ENCODE data around the gene SKOR1.

The SKOR1 gene

DNA sequence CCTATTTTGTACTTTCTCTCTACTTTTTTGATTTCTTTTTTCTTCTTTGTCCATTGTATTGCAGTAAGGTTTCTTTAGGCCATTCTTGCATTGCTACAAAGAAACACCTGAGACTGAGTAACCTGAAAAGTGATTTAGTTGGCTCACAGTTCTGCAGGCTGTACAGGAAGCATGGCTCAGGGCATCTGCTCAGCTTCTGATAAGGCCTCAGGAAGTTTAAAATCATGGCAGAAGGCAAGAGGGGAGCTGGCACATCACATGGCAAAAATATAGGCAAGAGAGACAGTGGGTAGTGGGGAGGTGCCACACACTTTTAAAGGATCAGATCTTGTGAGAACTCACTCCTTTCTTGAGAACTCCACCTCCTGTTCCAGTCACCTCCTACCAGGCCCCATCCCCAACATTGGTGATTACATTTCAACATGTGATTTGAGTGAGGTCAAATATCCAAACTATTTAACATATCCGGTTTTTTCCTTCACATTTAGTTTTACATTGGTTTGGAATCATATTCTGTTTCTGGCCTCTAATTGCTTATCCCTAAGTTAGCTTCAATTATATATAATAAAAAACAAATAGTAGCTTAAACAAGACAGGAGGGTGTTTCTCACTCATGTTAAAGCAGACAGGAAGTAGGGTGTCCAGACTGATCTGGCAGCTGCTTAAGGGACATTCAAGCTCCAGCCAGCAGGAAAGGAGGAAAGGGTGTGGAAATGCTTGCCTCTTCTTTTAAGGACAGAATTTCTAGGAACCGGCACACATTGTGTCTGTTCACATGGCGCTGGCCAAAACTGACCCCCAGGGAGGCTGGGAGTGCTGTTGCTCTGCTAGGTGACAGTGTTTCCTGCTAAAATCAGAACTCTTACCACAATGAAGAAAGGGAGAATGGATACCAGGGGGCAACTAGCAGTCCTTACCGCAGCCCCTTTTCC, 28.8 kb upstream of the SKOR1 start:
- DNase-seq, result no peak

DNA sequence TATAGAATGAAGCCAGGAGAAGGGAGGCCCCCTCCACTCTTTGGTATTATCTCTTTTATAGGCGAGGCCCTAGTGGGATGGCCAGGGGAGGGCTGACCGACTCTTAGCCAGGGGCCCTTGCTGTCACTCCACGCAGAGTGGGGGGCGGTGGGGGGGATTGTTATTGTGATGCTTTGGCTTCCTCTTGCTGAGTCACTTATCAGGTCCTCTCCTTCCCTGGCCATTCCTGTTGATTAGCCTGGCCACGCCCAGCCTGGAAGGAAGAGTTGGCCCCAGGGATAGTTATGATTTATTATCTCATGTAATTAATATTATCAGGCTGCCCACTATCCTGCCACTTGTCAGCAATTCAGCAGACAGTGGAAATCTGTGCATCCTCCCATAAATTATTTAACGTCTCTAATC, 25.5 kb upstream of the SKOR1 start:
- DNase-seq, result no peak

DNA sequence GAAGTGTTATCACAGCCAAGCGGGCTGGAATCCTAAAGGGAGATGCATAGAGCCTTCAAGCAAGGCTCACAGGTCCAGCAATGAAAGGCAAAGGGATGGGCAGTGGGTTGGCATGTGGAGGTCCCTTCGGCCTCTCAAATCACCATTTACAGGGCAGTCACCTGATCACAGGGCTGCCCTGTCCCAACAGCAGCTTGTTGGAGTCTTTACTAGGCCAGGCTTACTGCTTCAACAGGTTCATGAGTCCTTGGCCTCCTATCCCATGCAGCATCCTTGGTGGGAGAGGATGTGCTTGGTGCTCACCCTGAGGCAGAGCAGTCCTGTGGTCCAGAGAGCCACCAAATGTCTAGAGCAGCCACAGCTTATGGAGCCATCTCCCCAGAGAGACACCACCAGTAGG, 24.2 kb upstream of the SKOR1 start:
- DNase-seq, result no peak

DNA sequence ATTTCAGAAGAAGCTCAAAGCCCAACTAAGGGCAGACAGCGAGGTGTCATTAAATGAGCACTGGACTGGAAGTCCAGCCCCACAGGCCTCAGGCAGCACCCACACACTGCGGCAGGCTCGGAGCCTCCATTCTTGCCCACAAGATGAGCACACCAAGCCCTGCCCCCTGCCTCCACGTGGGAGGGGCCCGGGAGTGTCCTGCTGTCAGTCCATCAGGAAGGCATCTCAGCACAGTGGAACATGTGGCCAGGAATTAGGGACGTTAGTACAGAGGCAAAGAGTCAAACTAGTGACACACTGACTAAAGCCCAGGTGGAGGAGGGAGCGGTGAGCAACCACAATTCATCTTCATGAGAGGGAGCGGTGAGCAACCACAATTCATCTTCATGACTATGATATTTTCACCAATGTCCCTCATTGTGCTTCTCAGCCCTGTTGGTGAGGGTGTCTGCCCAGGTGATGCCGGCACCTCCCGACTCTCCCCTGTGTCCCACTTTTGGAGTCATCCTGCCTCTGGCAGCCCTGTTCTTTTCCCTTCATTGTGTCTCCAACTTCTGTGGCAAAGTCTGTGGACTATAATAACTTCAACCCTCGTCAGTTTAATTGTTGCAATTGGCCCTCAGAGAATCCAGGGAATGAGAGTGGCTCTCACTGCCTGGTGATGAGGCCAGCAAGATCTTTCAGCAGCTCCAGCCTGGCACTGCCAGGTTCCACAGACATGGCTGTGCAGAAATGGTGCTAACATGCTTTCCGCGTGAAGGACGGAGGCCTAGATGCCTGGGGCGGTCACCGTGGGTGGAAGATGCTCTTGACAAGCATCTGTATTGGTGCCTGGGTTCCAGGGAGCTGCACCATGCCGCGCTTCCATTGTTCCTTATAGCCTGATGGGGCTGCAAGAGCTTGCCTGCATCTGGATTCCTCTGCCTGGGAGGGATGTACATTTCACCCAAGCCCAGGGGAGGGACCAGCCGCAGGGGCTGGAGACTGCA, 23.1 kb upstream of the SKOR1 start:
- no peak for DNase-seq

DNA sequence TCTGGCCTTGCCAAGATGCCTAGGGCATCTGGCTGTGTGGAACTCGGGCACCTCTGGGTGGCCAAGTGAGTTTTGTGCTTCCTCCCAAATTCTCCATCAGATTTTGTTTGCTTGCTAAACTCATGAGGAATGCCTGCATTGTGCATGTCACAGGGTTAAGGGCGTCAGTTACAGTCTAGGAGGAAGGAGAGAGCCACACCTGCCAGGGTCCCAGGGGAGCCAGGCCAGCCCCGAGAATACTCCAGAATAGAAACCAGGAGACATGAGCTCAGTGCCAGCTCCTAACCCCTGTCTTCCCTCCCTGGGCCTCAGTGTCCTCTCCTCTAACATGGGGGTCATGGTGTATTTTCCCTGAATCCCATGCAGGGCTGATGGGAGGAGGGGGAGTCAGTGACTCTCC, 22.0 kb upstream of the SKOR1 start:
- DNase-seq, result no peak

DNA sequence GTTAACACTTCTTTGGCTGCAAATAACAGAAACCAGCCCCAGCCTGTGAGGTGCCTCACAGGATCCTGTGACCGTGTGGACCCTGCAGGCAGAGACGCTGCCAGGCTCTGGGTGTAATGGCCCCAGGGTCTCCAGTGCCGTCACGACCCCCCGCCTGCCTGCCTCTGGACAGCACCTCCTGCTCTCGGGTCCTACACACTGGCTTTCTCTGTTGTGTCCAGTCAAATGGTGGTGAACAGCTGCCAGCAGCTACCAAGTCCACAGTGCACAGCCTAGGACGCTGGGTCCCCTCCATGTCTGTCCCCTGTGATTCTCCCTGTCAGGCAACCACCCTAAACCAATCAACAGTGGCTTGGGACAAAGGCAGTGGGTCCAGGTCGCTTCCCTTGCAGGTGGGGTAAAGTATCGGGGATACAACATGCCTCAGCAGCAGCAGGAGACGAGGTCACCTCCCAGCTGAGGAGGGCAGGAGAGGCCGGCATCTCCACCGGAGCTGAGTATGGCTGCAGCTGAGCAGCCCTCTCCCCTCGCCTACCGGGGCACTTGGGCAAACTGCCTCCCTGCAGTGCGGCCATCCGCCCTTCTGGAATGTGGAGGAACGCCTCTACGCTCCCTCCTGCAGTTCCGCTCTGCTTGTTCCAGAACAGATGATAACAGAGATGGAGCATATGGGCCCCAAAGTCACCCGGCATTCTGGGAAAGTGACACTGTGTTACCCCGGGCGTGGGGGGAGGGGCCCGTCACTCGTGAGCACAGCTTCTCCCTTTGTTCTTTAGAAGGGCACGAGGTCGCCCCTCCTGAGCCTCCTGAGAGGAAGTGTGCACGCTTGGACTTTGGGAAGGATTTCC, 21.1 kb upstream of the SKOR1 start:
- peak in 5 of 51 donors; percentile 4 to 48 (median 20) for DNase-seq

DNA sequence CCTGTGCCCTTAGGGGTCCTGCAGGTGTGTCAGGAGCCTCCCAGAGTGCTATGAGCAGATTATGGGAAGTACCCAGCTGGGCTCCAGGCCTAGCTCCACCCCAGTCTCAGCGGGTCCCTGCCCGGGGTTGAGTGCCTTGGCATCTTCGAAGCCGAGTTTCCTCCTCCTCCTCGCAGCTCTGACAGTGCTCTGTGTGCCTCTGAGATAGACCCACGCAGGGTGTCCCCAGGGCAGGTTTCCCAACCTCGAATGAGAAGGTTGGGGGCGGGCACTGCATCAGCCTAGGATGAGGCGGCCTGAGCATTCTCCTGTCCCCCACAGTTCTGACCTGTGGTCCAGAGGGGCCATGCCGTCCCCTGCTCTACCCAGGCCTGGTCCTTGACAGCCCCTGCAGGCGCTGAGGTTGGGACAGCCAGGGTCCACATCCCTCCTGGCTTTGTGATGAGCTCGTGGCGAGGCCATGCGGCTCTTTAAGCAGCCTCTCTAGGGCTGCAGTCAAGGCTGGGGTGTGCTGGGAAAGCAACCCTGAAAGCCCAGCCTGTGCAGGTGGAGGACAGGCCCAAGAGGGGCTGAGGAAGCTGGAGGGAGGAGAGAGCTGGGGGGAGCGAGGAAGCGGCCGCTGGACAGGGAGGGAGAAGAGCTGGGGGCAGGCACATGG, 20.2 kb upstream of the SKOR1 start:
- no peak for DNase-seq

DNA sequence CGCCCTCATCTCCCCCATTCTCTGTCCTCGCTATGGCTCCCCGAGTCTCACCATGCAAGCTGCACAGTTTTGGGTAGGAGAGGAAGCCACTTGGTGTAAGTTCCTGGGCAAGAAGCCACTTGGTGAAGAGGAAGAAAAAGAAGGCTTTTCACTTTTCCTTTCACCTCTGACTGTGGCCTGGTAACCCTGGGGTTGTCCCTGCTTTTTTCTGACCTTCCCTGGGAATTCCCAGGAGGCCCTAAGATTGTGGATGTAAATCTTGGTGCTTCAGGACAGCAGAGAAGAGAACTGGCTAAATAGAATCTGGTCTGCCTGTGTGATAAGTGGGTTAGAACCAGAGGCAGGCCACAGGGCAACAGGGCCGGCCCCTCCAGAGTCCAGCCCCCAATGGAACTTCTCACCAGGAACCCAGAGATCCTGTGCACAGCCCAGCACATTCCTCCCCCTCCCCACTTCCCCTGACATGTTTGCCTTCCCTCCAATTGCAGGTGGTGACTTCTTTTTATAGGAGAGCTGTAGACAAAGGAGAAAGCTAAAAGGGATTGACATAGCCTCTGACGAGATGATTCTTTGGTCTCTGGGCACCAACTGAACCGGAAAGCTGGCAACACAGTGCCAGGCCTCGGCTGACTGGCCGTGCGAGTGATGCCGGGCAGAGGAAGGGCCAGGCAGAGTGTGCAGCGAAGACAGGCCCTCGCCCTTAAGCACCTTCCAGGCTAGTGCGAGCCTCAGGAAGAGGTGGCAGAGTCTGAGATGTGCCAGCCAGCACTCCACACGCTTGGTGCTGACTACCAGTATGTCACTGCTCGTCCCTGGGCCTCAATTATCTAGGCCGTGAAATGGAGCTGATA, 19.4 kb upstream of the SKOR1 start:
- no peak for DNase-seq

DNA sequence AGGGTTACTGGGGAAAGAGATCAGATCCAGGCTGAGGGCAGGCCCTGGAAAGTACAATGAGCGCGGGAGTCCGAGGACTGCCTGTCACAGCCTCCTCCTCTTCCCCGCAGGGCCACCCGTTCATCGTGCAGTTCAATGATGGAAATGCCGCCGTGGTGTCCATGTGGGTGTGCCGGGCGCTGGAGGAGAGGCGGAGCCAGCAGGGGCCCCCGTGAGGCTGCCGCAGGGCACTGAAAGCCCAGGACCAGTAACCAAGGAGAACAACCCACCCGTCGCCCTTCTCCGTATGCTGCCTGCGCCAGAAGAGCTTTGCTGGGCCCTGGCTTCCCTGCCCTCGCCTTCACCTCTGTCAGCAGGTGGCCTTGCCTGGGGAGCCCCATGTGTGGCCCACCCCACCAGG, 18.8 kb upstream of the SKOR1 start:
- no peak for DNase-seq

DNA sequence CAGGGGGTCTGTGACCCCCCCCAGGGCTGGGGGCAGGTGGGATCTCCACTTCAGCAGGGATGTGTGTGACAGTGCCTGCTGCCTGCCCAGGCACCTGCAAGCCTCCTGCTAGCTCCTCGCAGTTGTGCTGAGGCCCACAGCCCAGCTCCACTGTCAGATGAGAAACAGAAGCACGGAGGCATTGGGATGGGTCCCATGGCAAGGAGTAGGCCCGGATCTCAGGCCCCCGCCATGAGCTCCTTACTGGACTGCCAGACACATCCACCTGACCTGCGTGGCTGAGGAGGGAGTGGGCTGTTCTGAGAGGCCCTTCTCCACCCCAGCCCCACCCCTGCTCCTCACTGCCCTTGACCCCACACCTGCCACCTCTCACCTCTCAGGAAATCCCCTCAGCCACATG, 18.2 kb upstream of the SKOR1 start:
- DNase-seq, result no peak

DNA sequence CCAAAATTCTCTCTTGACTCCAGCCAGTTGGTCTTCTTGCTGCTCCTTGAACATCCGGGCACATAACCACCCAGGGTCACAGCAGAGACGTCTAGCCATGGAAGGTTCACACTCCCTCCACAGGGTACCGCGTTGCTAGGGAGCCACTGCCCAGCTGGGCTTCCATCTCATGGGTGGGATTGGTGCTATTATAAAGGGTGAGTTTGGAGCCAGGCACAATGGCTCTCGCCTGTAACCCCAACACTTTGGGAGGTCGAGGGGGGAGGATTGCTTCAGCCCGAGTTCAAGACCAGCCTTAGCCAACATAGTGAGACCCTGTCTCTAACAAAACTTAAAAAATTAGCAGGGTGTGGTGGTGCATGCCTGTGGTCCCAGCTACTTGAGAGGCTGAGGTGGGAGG, 17.5 kb upstream of the SKOR1 start:
- DNase-seq, result no peak

DNA sequence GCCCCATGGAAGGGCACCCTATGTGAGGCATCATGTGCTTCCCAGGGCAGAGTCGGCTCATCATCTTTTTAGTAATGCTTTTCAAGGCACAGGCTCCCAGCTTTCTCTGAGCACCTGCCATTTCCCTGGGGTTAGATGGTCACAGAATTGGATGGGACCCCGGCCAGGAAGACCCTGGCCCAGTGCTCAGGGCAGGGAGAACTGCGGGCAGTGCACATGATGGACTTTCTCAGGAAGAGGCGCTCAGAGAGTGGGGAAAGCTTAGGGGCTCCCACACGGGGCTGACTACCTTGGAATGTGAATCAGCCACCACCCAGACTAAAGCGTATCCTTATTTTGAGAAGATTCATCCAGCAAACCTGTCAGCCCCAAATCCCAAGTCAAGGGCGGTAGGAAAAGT, 16.5 kb upstream of the SKOR1 start:
- no peak for DNase-seq

DNA sequence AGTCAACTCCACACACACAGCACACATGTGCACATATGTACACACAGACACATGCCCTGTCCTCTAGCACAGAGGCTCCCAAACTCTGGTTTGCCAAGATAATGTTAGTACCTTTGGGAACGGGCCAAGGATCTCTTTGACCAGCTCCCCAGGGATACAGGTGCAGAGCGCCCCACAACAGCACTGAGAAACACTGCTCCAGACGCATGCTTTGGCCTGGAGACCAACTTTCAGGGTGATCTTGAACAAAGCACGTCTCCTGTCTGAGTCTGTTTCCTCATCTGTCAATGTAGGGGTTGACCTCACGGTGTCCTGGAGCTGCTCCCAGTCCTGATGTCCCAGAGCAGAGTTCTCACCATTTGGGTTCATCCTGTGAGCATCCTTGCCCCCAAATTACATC, 15.9 kb upstream of the SKOR1 start:
- DNase-seq, result no peak

DNA sequence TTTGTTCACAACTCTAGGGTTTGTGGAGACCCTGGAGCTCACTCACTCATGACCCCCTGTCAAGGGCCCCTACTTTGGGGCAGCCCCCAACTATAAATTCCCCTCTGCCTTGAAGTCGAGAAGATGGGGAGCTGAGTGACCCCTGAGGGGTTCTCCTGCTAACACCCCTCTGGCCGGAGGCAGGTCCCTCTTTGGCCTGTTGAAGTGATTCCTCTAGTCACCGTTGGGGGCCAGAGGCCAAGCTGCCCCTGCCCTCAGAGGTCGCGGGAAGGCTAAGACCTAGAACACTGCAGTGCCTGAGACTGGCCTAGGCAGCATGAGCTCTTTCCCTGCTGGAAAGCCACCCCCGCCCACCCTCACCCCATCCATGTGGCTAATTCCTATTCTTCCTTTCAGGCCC, 15.4 kb upstream of the SKOR1 start:
- DNase-seq, result no peak

DNA sequence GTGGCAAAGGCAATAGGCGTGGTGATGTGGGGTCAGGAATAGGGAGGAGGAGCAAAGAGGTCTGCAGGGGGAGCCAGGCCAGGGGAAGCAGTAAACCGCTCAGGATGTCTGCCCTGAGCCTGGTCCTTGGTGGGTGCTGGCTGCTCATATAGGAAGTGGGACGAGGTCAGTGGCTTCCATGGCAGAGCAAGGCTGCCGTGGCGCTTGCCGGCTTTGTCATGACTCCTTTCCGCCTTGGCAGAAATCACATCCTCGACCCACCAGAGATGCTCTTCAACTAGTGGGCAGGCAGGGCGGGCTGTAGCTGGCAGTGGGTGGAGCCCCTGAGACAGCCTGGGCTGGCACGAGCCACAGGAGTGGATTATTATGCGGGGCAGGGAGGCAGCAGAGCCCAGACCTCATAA, 13.1 kb upstream of the SKOR1 start:
- no peak for DNase-seq

DNA sequence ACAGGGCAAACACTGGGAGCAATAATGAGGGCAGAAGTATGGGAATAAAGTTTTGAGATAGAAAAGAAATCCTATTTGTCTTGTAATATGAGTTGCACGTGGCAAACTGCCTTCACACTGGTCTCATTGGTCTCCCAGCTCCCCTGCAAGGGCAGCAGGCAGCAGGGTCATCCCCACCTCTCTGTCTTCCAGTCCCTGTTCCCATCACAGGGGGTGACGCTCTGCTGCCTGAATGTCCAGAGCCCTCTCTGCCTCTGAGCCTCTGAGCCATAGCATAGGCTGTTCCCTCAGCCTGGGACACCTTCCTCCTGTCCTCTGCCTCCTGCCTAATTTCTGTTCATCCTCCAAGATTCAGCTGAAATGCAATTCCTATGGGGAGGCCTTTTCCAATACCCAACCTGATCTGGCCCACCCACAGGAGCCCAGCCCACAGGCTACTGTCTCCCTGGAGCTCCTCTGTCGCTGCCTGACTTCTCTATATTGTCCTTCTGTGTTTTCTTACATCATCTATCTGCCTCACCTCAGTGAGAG, 12.1 kb upstream of the SKOR1 start:
- DNase-seq, result no peak

DNA sequence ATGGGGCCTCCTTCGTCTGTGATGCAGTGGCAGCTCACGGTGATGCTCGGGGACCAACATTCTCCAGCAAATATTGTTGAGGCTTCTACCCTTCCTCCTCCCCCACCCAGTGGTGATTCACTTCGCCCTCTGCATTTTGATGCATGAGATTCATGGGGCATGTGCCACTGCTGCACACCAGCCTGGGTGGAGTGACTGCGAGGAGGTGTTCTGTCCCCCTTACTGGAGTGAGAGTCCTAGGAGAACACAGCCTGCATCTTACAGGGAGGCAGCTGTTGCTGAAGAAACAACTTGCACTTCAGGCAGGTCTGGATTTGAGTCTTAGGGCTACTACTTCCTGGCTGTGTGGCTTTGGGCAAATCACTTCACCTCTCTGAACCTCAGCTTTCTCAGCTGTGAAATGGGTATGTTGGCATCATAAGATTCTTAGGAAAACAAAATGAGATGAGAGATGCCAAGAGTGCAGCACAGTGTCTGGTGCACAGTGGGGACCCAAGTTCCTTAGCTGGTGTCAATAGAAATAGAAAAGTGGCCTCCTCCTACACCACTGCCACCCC, 10.2 kb upstream of the SKOR1 start:
- no peak for DNase-seq

DNA sequence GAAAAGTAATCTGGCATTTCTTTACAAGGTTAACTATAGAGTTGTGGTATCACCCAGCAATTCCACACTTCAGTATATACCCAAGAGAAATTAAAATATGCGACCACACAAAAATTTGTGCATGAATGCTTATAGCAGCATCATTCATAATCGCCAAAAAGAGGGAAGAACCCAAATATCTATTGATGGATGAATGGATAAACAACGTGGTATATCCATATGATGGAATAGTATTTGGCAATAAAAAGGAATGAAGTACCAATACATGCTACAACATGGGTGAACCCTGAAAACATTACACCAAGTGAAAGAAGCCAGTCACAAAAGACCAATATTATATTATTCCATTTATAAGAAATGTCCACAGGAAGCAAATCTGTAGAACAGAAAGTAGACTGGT, 8.6 kb upstream of the SKOR1 start:
- no peak for DNase-seq

DNA sequence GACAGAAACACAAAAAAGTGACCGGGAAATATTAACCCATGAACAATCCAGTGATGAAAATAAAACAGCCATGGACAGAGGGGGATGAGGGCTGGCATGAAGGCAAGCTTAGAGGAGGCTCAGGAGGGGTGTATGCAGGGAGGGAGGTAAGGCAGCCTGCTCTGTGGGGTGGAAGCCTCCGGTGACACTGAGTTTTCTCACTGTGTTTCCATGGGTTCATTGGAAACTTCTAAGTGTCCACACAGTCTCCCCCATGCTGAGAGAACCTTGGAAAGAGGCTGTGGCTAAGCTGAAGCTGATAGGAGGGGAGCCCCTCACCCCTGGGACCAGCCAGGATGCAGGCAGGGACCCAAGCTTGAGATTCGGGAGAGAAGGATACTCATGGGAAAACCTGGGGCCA, 6.8 kb upstream of the SKOR1 start:
- no peak for DNase-seq

Data from hypothalamus (tissue), 51 donors.